Peyer's patch (tissue), 4 donors: Measurements from ENCODE around the gene OR6B2.

Source experiments
- POLR2A ChIP-seq, 2 donors: fragments of 450-650 bp; IDR thresholded peaks; one replicate each; pipeline ENCODE4 v1.5.1; 2017; ENCODE audit warnings: antibody characterized with exemption in 2 of 2, mild to moderate bottlenecking in 2 of 2, moderate library complexity in 2 of 2
- TF ChIP-seq, protein P1 (sequence below), 6 experiments: fragments of 450-650 bp in 4 of 6; fragments of 200-600 bp in 2 of 6; sonication (generic) in 1 of 6; IDR thresholded peaks; one replicate each; pipeline ENCODE4 v1.5.1; 2017 to 2019; ENCODE audit warnings: antibody characterized with exemption in 6 of 6, mild to moderate bottlenecking in 3 of 6, moderate library complexity in 1 of 6

DNA sequence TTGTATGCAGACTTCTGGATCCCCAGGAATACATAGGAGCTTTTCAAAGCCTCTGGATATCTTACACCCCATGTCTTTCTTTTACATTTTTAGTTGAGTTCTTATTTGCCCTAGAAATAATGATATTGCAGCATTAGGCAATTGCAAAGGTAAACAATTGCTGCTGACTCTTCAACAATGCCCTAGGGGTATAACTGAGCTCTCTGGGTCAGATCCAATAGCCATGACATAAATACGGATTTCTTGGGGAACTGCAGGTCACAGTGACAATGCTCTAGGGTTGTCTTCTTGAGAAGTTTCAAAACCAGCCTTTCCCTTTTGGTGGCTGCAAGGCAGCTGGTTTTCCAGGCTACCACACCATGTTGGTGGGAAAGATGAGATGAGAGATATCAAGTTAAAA is 39.6 kb upstream of the OR6B2 start:
- no peak for TF ChIP-seq POLR2A (IDR thresholded peaks at IDR 0.05)
- TF ChIP-seq, protein P1, sequence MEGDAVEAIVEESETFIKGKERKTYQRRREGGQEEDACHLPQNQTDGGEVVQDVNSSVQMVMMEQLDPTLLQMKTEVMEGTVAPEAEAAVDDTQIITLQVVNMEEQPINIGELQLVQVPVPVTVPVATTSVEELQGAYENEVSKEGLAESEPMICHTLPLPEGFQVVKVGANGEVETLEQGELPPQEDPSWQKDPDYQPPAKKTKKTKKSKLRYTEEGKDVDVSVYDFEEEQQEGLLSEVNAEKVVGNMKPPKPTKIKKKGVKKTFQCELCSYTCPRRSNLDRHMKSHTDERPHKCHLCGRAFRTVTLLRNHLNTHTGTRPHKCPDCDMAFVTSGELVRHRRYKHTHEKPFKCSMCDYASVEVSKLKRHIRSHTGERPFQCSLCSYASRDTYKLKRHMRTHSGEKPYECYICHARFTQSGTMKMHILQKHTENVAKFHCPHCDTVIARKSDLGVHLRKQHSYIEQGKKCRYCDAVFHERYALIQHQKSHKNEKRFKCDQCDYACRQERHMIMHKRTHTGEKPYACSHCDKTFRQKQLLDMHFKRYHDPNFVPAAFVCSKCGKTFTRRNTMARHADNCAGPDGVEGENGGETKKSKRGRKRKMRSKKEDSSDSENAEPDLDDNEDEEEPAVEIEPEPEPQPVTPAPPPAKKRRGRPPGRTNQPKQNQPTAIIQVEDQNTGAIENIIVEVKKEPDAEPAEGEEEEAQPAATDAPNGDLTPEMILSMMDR (IDR thresholded peaks at IDR 0.05): no peak
